Stomach (tissue), 4 donors: Measurements from ENCODE around the gene PRKCG.

Experiments
- CTCF ChIP-seq, 7 experiments: fragments of 450-650 bp in 4 of 7; fragments of 200-600 bp in 3 of 7; sonication (generic) in 3 of 7; IDR thresholded peaks; one replicate each; pipeline ENCODE4 v1.5.1; 2016 to 2019; ENCODE audit warnings: antibody characterized with exemption in 7 of 7, control low read depth in 2 of 7, mild to moderate bottlenecking in 1 of 7
- EP300 ChIP-seq: sonication (generic); formaldehyde crosslinking; IDR thresholded peaks from one replicate; pipeline ENCODE4 v1.6.1; 2017; ENCODE audit warnings: antibody characterized with exemption
- POLR2A ChIP-seq, 4 donors: fragments of 450-650 bp; IDR thresholded peaks; one replicate each; pipeline ENCODE4 v1.6.1; 2016; ENCODE audit warnings: antibody characterized with exemption in 4 of 4, control low read depth in 2 of 4, mild to moderate bottlenecking in 1 of 4, moderate library complexity in 1 of 4

GRCh38 chr19:53907690-53908089 is 25.7 kb downstream of the PRKCG start:
- no peak for TF ChIP-seq CTCF (IDR thresholded peaks at IDR 0.05)
- no peak for TF ChIP-seq EP300
- no peak for TF ChIP-seq POLR2A (IDR thresholded peaks at IDR 0.05)
